GM23248 (cell line): Measurements from ENCODE around the gene RAPGEF4.

Experiments
- EZH2 ChIP-seq: fragments of 200-600 bp; sonication (generic); IDR thresholded peaks from 2 replicates; pipeline ENCODE4 v1.6.1; 2018; ENCODE audit warnings: antibody characterized with exemption, mild to moderate bottlenecking; ENCODE audit not compliant: insufficient read depth, poor library complexity, severe bottlenecking
- EZH2phosphoT487 ChIP-seq: fragments of 200-600 bp; sonication (generic); IDR thresholded peaks from 2 replicates; pipeline ENCODE4 v1.6.1; 2018; ENCODE audit warnings: antibody characterized with exemption, moderate library complexity, mild to moderate bottlenecking, low read depth; ENCODE audit not compliant: insufficient read depth

GRCh38 chr2:172993931-172994717 lies 258.5 kb downstream of the RAPGEF4 start:
- TF ChIP-seq EZH2 (no peak), EZH2phosphoT487 (no peak)
